ENCODE data around the gene MLXIP. TPM values are rescaled to one million over a fixed set of nuclear protein-coding genes. Genes with fewer than 3 reads are reported as not detected.
A peak's percentile ranks its signal among the peaks of the same experiment; 100 is the strongest.

MLXIP gene
- total and polyA plus RNA-seq, 2 donors: 37.8 to 67.9 TPM

DNA sequence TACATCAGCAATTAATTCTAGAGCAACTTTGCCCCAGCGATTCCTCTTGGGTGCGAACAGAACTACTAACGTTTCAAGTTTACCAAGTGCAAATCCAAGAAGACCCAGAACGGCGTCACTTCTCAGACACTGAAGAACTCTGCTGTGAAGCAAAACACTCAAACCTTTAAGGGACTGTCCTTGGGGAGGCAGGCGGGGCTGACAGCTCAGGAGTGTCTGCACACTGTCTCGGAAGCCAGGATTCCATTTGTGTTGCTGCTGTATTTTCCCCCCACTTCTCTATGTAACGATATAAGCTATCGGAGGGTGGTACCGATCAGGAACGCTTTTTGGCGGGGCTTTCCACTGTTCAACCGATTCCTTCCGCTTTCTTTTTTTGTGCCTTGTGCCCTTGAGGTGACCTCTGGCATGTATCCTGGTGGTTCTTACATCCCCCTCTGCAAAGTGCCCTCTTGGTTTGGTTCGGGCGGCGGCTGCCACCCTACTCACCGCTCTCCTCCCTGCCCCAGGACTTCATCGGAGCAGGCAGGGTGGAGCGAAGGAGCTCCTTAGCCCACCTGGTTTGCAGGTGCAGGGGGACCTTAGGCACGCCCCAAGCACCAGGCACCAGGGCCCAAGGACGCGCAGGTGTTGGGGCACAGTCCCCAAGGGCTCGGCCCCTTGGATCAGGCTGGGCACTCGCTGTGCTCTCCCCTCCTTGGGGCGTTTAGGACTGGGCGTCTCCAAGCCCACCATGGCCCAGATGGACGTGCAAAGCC lies 19.2 kb upstream of the MLXIP start:
- DNase-seq (ENCODE audit: extremely low spot score): no peak
- Histone ChIP-seq H3K4me1 (ENCODE audit: insufficient read depth) (no peaks in the 10 kb centered on the region), H3K36me3 (ENCODE audit: insufficient read depth) (no peaks in the 10 kb centered on the region), H3K27ac (ENCODE audit: low read depth) (no peak overlapping the region), H3K4me3 (ENCODE audit: low read depth, low read length) (no peak overlapping the region)
- WGBS: 87% methylated on average over 28 of the region's 28 CpGs

DNA sequence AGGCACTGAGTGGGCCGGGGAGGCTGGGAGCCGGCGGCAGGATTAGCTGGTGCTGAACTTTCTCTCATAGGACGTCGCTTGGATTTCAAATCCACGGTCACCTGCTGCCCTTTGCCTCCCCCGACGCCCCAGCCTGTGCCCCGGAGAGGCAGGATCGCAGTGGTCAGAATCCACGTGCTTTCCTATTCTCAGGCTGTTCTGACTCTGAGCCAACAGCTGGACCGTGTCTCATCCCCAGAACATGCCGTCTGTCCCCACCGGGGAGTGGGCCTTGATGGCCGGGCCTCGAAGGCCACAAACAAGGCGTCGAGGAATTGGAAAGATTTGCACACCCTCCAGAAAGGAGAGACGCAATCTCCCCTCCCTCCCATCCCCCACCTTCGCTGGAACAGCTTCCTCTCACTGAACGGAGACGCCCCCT lies 18.5 kb upstream of the MLXIP start:
- no peak for DNase-seq (ENCODE audit: extremely low spot score)

DNA sequence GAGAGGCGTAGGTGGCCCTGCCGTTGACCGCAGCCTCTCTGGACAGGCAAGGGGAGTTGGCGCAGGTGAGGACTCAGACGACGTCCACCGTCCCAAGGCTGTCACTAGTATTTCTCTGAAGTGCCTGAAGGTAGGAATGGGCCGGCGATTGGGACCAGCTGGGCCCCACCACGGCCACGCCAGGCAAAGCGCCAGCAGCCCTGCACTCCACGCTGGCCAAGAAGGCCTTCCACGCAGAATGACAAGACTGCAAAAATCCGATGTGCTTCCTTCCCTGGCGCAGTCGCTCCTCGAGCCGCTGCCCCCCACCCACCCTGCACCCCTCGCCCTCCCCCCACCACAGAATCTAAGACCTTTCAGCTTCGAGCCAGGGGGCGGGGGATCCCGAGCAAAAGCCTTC lies 17.3 kb upstream of the MLXIP start:
- no peaks in the 10 kb centered on the region for H3K36me3 ChIP-seq (ENCODE audit: insufficient read depth)
- no peak for DNase-seq (ENCODE audit: extremely low spot score)
- peak overlapping the region; percentile 35 for H3K27ac ChIP-seq (ENCODE audit: low read depth)
- H3K4me3 ChIP-seq (ENCODE audit: low read depth, low read length): no peak overlapping the region
- 74% methylated on average over 23 of the region's 23 CpGs for WGBS
- no peaks in the 10 kb centered on the region for H3K4me1 ChIP-seq (ENCODE audit: insufficient read depth)

More for the DNA sequence above, 18.5 kb upstream of the MLXIP start:
- H3K27ac ChIP-seq (ENCODE audit: low read depth): no peak overlapping the region
- H3K4me3 ChIP-seq (ENCODE audit: low read depth, low read length): no peak overlapping the region
- H3K4me1 ChIP-seq (ENCODE audit: insufficient read depth): no peaks in the 10 kb centered on the region
- no peaks in the 10 kb centered on the region for H3K36me3 ChIP-seq (ENCODE audit: insufficient read depth)
- WGBS: 31% methylated on average over 22 of the region's 22 CpGs

DNA sequence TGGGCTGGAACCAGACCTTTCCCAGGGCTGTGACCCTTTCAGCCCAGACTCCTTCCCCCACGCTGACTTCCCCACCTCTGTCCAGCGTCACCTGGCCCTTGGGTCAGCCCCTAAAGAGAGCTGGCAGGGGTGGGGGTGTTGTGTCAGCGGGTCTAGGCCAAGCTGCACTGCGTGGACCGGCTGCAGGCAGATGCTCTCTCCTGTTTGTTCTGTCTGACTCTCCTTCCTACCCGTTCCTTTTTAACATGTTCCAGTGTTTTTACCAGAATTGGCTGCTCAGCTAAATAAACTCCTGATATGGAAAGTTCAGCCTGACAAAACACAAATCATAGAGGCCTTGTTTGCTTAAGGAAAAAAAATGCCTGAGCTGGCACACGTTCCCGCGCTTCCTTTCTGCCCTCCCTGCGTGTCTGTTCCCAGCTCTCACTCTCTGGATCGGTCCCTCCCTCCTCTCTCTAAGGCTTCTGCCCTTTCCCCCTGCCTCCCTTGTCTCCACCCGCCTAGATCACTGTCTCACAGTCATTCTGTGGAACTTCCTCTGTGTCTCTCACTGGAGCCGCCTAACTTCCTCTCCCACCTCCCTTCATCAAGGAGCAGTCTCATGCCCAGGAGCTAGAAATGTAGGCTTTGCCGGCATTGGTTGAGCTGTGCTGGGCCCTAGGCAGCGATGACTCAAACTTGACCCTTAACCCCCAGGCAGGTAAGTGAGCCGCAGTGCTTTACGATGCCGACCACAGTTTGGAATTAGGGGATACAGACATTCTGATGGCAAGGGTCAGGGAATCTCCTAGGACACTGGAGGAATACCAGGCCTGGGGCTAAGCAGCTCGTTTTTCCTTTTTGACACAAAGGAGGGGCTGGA lies 15.5 kb upstream of the MLXIP start:
- peak; percentile 87 for DNase-seq (ENCODE audit: extremely low spot score)
- H3K4me1 ChIP-seq (ENCODE audit: insufficient read depth): no peaks in the 10 kb centered on the region
- H3K27ac ChIP-seq (ENCODE audit: low read depth): peak overlapping the region; percentile 76
- H3K36me3 ChIP-seq (ENCODE audit: insufficient read depth): no peaks in the 10 kb centered on the region
- WGBS: 8% methylated on average over 19 of the region's 19 CpGs
- H3K4me3 ChIP-seq (ENCODE audit: low read depth, low read length): no peak overlapping the region

DNA sequence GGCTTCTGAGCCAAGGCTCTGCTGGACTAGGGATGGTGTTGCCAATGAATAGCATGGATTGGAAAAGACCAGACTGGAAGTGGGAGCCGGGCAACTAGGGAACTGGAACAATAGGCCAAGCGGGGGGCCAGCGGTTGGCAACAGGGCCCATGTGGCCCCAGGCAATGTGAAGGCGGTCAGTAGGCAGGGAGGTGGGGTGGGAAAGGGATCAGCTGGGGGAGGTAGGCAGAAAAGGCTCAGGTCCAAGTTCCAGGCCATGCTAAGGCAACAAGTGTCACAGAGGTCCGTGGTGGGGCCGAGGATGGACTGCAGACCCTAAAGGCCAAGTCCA lies 14.9 kb upstream of the MLXIP start:
- no peaks in the 10 kb centered on the region for H3K4me1 ChIP-seq (ENCODE audit: insufficient read depth)

DNA sequence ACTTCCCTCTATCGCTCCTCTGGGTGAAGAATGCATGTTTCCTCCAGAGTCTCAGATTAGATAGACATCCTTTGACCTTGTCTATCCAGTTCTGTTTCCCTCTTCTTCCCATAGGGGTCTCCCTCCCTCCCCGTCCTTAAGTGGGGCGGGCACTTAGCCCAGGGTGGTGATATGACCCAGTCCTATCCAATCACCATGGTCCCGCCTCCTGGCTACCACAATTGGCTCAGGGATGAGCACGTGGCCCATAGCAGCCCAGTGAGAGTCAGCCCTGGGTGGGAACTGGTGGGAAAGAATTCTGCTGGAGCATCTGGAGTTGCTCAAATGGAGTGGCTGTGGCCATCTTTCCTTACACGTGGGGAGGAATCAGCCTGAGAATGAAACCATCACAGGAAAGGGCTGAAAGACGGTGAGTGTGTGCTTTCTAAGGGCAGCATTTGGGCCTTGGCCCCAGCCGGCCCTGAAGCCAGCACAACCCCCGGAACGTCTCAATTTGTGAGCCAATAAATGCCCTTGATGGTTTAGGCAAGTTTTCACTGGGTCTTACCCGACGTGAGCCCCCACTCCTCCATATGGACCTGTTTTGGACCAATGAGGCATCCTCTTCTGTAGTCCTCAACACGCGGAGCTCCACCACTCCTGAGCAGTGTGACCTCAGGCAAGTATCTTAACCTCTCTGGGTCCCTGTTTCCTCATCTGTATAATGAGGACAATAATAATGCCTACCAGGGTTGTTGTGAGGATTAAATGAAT lies 14.4 kb upstream of the MLXIP start:
- DNase-seq (ENCODE audit: extremely low spot score): no peak
- 34% methylated on average over 14 of the region's 14 CpGs for WGBS
- H3K4me3 ChIP-seq (ENCODE audit: low read depth, low read length): no peak overlapping the region
- H3K36me3 ChIP-seq (ENCODE audit: insufficient read depth): no peaks in the 10 kb centered on the region
- no peaks in the 10 kb centered on the region for H3K4me1 ChIP-seq (ENCODE audit: insufficient read depth)
- H3K27ac ChIP-seq (ENCODE audit: low read depth): peak overlapping the region; percentile 76

More for the DNA sequence above, 14.9 kb upstream of the MLXIP start:
- 42% methylated on average over 6 of the region's 6 CpGs for WGBS
- no peak overlapping the region for H3K4me3 ChIP-seq (ENCODE audit: low read depth, low read length)
- peak overlapping the region; percentile 76 for H3K27ac ChIP-seq (ENCODE audit: low read depth)
- DNase-seq (ENCODE audit: extremely low spot score): no peak
- no peaks in the 10 kb centered on the region for H3K36me3 ChIP-seq (ENCODE audit: insufficient read depth)

DNA sequence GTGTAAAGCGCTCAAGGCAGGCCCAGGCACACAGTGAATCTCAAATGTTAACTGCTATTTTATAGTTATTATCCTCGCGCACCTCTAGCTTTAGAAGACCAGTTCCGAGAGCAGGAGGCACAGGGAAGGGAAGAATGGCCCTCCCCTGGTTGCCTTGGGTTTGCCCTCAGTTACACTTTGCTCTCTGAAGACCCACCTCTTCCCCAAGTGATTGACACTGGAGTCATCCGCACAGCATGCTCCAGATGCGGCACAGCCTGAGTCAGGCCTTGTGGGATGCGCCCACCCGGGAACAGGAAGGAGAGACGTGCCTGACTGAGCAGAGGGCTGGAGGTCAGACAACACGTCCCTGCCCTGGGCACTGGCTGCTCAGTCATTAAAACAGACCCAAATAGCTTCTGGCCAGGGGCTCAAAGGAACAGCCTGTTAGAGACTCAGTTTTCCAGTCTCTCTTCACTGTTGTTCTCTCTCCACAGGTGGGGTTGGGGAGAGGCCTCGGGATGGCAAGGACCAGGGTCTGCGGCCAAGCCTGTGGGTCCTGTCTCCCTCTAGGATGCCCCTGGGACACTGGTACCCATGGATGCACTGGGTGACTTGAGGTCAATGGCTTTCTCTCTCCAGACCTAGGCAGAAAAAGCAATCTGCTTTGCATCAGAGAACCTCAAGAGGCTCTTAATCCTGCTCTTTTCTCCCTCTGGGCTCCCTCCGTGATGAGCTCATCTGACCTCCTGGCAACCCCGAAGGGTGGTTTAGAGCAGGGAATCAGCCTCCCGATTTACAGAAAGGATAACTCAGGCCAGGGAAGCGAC lies 13.6 kb upstream of the MLXIP start:
- WGBS: 39% methylated on average over 16 of the region's 16 CpGs
- no peak overlapping the region for H3K4me3 ChIP-seq (ENCODE audit: low read depth, low read length)
- peak overlapping the region; percentile 39 for H3K27ac ChIP-seq (ENCODE audit: low read depth)
- H3K36me3 ChIP-seq (ENCODE audit: insufficient read depth): no peaks in the 10 kb centered on the region
- no peak for DNase-seq (ENCODE audit: extremely low spot score)
- no peaks in the 10 kb centered on the region for H3K4me1 ChIP-seq (ENCODE audit: insufficient read depth)

DNA sequence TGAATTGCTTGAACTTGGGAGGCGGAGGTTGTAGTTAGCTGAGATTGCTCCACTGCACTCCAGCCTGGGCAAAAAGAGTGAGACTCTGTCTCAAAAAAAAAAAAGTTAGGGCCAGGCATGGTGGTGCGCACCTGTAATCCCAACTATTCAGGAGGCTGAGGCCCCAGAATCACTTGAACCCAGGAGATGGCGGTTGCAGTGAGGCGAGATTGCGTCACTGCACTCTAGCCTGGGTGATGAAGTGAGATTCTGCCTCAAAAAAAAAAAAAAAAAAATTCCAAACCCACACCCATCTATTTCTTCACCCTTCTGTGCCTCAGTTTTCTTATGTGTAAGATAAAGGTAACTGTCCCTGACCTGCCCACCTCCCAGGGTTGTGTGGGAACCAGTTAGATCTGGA lies 11.0 kb upstream of the MLXIP start:
- no peak for DNase-seq (ENCODE audit: extremely low spot score)
- H3K27ac ChIP-seq (ENCODE audit: low read depth): no peak overlapping the region
- 96% methylated on average over 5 of the region's 5 CpGs for WGBS
- H3K4me1 ChIP-seq (ENCODE audit: insufficient read depth): no peaks in the 10 kb centered on the region
- H3K36me3 ChIP-seq (ENCODE audit: insufficient read depth): no peaks in the 10 kb centered on the region
- no peak overlapping the region for H3K4me3 ChIP-seq (ENCODE audit: low read depth, low read length)

DNA sequence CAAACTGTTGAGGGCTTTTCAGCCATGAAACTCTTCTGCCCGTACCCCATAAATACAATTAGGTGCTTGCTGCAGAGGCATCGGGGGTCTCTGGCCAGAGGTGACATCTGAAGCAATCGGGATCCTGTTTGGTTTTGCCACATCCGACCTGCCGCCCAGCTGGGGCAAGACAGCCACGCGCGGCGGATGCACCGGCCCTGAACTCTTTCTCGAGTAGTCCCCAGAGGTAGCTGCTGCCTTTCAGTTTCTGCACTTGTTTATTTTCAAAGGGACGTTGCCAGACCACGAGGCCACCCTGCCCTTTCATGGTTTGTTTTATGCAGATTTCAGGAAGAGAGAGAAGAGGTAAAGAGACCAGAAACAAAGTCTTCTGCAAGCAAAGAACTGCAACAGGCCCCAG lies 10.6 kb upstream of the MLXIP start:
- Histone ChIP-seq H3K36me3 (ENCODE audit: insufficient read depth) (no peaks in the 10 kb centered on the region), H3K27ac (ENCODE audit: low read depth) (no peak overlapping the region), H3K4me3 (ENCODE audit: low read depth, low read length) (no peak overlapping the region), H3K4me1 (ENCODE audit: insufficient read depth) (no peaks in the 10 kb centered on the region)
- WGBS: 17% methylated on average over 13 of the region's 13 CpGs
- no peak for DNase-seq (ENCODE audit: extremely low spot score)

DNA sequence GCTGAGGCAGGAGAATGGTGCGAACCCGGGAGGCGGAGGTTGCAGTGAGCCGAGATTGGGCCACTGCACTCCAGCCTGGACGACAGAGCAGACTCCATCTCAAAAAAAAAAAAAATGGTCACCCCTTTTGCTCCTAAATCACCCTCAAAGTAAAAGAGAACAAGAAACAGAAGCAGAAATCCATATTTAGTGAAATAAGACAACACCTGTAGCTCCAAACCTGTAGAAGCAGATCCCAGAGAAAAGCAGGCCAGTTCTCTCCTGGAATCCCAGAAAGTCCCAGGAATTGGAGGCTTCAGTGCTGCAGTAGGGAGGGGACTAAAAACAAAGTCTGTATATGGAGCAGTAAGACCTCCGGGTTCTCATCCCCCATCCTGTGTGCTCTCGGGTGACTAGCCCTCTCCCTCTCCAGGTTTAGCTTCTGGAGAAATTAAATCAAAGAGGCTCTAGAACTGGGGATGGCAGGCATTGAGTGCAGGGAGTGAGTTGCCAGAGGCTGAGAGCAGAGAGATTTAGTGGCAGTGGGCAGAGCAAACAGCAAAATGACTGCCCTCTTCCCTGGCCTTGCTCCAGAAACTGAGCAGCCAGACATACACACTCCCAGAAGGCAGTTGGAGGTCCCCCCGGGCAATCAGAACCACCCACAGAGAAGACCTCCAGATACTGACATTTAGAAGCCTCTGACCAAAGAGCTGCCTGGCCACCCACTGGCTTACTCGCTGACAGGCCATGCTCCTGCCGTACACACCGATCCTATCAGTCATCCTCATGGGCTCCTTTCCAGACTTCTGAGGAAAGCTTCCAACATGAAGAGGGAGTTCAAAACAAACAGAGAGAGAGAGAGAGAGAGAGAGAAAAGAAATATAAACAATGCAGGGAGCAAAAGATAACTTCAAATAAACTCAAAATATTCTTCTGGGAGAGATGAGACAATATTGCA lies 6.3 kb upstream of the MLXIP start:
- WGBS: 41% methylated on average over 11 of the region's 11 CpGs
- peak overlapping the region; percentile 48 for H3K27ac ChIP-seq (ENCODE audit: low read depth)
- H3K4me3 ChIP-seq (ENCODE audit: low read depth, low read length): no peak overlapping the region
- H3K36me3 ChIP-seq (ENCODE audit: insufficient read depth): no peaks in the 10 kb centered on the region
- H3K4me1 ChIP-seq (ENCODE audit: insufficient read depth): no peaks in the 10 kb centered on the region
- DNase-seq (ENCODE audit: extremely low spot score): no peak

DNA sequence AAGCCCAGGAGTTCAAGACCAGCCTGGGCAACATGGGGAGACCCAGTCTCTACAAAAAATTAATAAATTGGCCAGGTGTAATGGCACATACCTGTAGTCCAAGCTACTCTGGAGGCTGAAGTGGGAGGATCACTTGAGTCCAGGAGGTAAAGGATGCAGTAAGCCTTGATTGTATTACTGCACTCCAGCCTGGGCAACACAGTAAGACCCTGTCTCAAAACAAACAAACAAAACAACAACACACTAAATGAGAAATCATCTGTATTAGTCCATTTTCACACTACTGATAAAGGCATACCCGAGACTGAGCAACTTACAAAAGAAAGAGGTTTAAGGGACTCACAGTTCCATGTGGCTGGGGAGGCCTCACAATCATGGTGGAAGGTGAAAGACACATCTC lies 4.7 kb upstream of the MLXIP start:
- H3K4me3 ChIP-seq (ENCODE audit: low read depth, low read length): no peak overlapping the region
- DNase-seq (ENCODE audit: extremely low spot score): no peak
- no peaks in the 10 kb centered on the region for H3K36me3 ChIP-seq (ENCODE audit: insufficient read depth)
- H3K27ac ChIP-seq (ENCODE audit: low read depth): no peak overlapping the region
- no peaks in the 10 kb centered on the region for H3K4me1 ChIP-seq (ENCODE audit: insufficient read depth)
- WGBS: 97% methylated on average over 1 of the region's 1 CpG

DNA sequence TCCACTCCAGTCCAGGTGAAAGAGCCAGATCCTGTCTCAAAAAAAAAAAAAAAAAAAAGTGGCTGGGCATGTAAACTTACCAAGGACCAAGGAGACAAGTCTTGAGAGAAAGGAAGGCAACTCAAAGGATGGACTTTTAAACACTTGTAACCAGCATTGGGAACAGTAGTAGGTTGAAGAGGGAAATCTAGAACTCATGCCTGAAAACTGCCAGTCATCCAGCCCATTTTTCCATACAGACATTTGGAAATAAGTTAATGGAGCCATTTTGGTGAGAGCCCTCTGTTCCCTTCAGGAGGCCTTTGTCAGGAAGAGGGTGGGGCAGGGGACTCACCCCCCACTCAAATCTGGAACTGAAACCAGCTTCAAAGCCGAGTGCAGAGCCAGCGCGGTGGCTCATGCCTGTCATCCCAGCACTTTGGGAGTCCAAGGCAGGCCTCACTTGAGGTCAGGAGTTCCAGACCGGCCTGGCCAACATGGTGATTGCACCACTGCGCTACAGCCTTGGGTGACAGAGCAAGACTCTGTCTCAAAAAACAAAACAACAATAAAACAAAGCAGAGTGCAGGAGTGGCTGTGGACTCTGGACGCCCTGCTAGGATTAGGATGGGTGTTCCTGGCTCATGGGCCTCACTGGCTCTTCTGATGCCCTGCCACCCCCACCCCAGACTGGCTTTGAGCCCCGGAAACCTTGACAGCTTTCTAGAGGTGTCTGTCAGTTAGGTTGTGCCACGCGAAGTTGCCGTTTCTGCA lies 1.6 kb upstream of the MLXIP start:
- no peaks in the 10 kb centered on the region for H3K4me1 ChIP-seq (ENCODE audit: insufficient read depth)
- no peak overlapping the region for H3K4me3 ChIP-seq (ENCODE audit: low read depth, low read length)
- 90% methylated on average over 10 of the region's 10 CpGs for WGBS
- H3K36me3 ChIP-seq (ENCODE audit: insufficient read depth): no peaks in the 10 kb centered on the region
- no peak overlapping the region for H3K27ac ChIP-seq (ENCODE audit: low read depth)
- DNase-seq (ENCODE audit: extremely low spot score): no peak
